ENCODE results near the gene SETBP1.
A peak's percentile ranks its signal among the peaks of the same experiment; 100 is the strongest.

The SETBP1 gene

DNA sequence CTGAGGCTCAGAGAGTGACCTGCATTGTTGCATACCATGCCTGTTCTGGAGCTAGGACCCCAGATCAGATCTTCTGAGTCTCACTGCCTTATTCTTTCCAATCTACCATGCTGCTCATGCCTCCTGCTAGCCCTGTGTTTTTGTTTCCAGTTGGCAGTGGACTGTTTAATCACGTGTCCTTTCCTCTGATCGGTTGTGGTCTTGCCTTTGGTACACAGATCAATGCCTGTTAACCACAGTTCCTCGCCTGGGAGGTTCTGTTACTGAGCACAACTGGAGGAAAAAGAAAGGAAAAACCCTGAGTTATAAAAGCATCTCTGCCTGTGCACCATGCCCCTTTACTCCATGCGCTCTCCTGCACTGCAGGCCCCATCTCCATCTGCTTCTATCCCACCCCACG lies 329.1 kb downstream of the SETBP1 start:
- CTCF ChIA-PET, result no interaction called here
- POLR2A ChIA-PET, result no interaction called here
- TF ChIP-seq ZNF571 (tag by site-specific recombination; IDR thresholded peaks at IDR 0.05), result no peak
- 0 out of 2 replicates have a peak overlapping the region, but pooled peaks have one; percentile 31 for H3K27ac ChIP-seq (ENCODE audit: extremely low read depth, low read depth, low read length)
- H3K36me3 ChIP-seq (ENCODE audit: control insufficient read depth in 2 of 2, insufficient read depth in 1 of 2, low read length in 2 of 2), result no peaks in the 10 kb centered on the region
- H3K4me3 ChIP-seq (ENCODE audit: low read depth, low read length), result no peak overlapping the region
- H3K9me3 ChIP-seq (ENCODE audit: control insufficient read depth, insufficient read depth, low read depth, low read length), result no peaks in the 10 kb centered on the region
- H3K4me1 ChIP-seq (ENCODE audit: control insufficient read depth, insufficient read depth, low read length), result peaks cover 13% of the 10 kb centered on the region

GRCh38 chr18:45012286-45012685 lies 331.6 kb downstream of the SETBP1 start:
- ChIA-PET CTCF (interaction anchor here (1.5 kb wide), 1 partner anchor 201 kb away, joined by 6 read pairs; no protein-coding TSS in a partner anchor), POLR2A (no interaction called here)
- Histone ChIP-seq H3K36me3 (ENCODE audit: control insufficient read depth in 2 of 2, insufficient read depth in 1 of 2, low read length in 2 of 2) (no peaks in the 10 kb centered on the region), H3K27ac (ENCODE audit: extremely low read depth, low read depth, low read length) (no peak overlapping the region), H3K4me3 (ENCODE audit: low read depth, low read length) (no peak overlapping the region), H3K9me3 (ENCODE audit: control insufficient read depth, insufficient read depth, low read depth, low read length) (no peaks in the 10 kb centered on the region), H3K4me1 (ENCODE audit: control insufficient read depth, insufficient read depth, low read length) (peaks cover 27% of the 10 kb centered on the region)
- peak; percentile 17; the same call in 1 of the 2 replicates for TF ChIP-seq ZNF146 (tag by site-specific recombination; IDR thresholded peaks at IDR 0.05)
- TF ChIP-seq ZBTB10 (tag by site-specific recombination; IDR thresholded peaks at IDR 0.05), result no peak
- TF ChIP-seq ZFP41 (tag by site-specific recombination; IDR thresholded peaks at IDR 0.05; ENCODE audit: borderline replicate concordance), result no peak
- TF ChIP-seq ZNF335 (tag by site-specific recombination; conservative IDR thresholded peaks at IDR 0.05), result no peak
- no peak for TF ChIP-seq ZNF544 (tag by site-specific recombination; IDR thresholded peaks at IDR 0.05)

- TF ChIP-seq ZBTB20 (tag by site-specific recombination; IDR thresholded peaks at IDR 0.05) (0 out of 2 replicates have a peak, but pooled peaks have one; percentile 27), ZNF214 (tag by site-specific recombination; IDR thresholded peaks at IDR 0.05; ENCODE audit: borderline replicate concordance) (no peak), PRDM4 (tag by site-specific recombination; IDR thresholded peaks at IDR 0.05) (no peak), ZNF830 (tag by site-specific recombination; IDR thresholded peaks at IDR 0.05; ENCODE audit: low read depth) (no peak), REST (tag by site-specific recombination; IDR thresholded peaks at IDR 0.05) (no peak)
- TF ChIP-seq, protein P1, sequence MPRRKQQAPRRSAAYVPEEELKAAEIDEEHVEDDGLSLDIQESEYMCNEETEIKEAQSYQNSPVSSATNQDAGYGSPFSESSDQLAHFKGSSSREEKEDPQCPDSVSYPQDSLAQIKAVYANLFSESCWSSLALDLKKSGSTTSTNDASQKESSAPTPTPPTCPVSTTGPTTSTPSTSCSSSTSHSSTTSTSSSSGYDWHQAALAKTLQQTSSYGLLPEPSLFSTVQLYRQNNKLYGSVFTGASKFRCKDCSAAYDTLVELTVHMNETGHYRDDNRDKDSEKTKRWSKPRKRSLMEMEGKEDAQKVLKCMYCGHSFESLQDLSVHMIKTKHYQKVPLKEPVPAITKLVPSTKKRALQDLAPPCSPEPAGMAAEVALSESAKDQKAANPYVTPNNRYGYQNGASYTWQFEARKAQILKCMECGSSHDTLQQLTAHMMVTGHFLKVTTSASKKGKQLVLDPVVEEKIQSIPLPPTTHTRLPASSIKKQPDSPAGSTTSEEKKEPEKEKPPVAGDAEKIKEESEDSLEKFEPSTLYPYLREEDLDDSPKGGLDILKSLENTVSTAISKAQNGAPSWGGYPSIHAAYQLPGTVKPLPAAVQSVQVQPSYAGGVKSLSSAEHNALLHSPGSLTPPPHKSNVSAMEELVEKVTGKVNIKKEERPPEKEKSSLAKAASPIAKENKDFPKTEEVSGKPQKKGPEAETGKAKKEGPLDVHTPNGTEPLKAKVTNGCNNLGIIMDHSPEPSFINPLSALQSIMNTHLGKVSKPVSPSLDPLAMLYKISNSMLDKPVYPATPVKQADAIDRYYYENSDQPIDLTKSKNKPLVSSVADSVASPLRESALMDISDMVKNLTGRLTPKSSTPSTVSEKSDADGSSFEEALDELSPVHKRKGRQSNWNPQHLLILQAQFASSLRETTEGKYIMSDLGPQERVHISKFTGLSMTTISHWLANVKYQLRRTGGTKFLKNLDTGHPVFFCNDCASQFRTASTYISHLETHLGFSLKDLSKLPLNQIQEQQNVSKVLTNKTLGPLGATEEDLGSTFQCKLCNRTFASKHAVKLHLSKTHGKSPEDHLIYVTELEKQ (tag by site-specific recombination; IDR thresholded peaks at IDR 0.05; ENCODE audit: borderline replicate concordance), result no peak
- ChIA-PET POLR2A (no interaction called here), CTCF (interaction anchor here (0.7 kb wide), 1 partner anchor 670 kb away, joined by 3 read pairs; no protein-coding TSS in a partner anchor)
- Histone ChIP-seq H3K27ac (ENCODE audit: extremely low read depth, low read depth, low read length) (no peak overlapping the region), H3K9me3 (ENCODE audit: control insufficient read depth, insufficient read depth, low read depth, low read length) (no peaks in the 10 kb centered on the region), H3K4me1 (ENCODE audit: control insufficient read depth, insufficient read depth, low read length) (peaks cover 32% of the 10 kb centered on the region), H3K36me3 (ENCODE audit: control insufficient read depth in 2 of 2, insufficient read depth in 1 of 2, low read length in 2 of 2) (no peaks in the 10 kb centered on the region), H3K4me3 (ENCODE audit: low read depth, low read length) (no peak overlapping the region)
Observed at GRCh38 chr18:45014047-45014501, 333.4 kb downstream of the SETBP1 start.
